Loucy (cell line): ENCODE data around the gene STAT3.

Experiments used
- H2AFZ ChIP-seq: fragments of 200-600 bp; sonication (generic); 2 replicates; pipeline ENCODE4 v1.6.0; 2016; ENCODE audit warnings: antibody characterized with exemption, mild to moderate bottlenecking, low read length, moderate library complexity
- H3F3A ChIP-seq: fragments of 200-600 bp; 2 replicates; pipeline ENCODE4 v1.6.0; 2016; ENCODE audit warnings: antibody characterized with exemption, low read depth, mild to moderate bottlenecking
- H3K27me3 ChIP-seq: fragments of 200-600 bp; sonication (generic); 2 replicates; pipeline ENCODE4 v1.6.1; 2014; ENCODE audit warnings: low read length, mild to moderate bottlenecking; ENCODE audit not compliant: insufficient read depth, poor library complexity, severe bottlenecking
- H3K36me3 ChIP-seq: fragments of 200-600 bp; sonication (generic); 2 replicates; pipeline ENCODE4 v1.6.1; 2016; ENCODE audit warnings: low read length; ENCODE audit not compliant: insufficient read depth
- H3K4me1 ChIP-seq: fragments of 200-600 bp; sonication (generic); 2 replicates; pipeline ENCODE4 v1.5.1; 2014; ENCODE audit warnings: low read length, mild to moderate bottlenecking; ENCODE audit not compliant: insufficient read depth, poor library complexity, severe bottlenecking
- H3K4me2 ChIP-seq: fragments of 200-600 bp; sonication (generic); 2 replicates; pipeline ENCODE4 v1.6.0; 2014; ENCODE audit warnings: antibody characterized with exemption, low read length, low read depth, mild to moderate bottlenecking; ENCODE audit not compliant: poor library complexity, severe bottlenecking
- H3K4me3 ChIP-seq: fragments of 200-600 bp; sonication (generic); 2 replicates; pipeline ENCODE4 v1.5.1; 2014; ENCODE audit warnings: low read length, mild to moderate bottlenecking, mixed read lengths; ENCODE audit not compliant: poor library complexity, severe bottlenecking
- H3K79me2 ChIP-seq: fragments of 200-600 bp; sonication (generic); 2 replicates; pipeline ENCODE4 v1.6.1; 2014; ENCODE audit warnings: low read length; ENCODE audit not compliant: insufficient read depth
- H3K9ac ChIP-seq: fragments of 200-600 bp; sonication (generic); 2 replicates; pipeline ENCODE4 v1.6.0; 2014; ENCODE audit warnings: mild to moderate bottlenecking, low read depth, low read length, moderate library complexity; ENCODE audit not compliant: poor library complexity, severe bottlenecking
- H3K9me2 ChIP-seq: fragments of 200-600 bp; sonication (generic); replicated peaks from 2 replicates; pipeline ENCODE4 v1.6.1; 2016; ENCODE audit warnings: low read depth, low read length, mixed read lengths
- H3K9me3 ChIP-seq: fragments of 200-600 bp; sonication (generic); 2 replicates; pipeline ENCODE4 v1.6.1; 2014; ENCODE audit warnings: mild to moderate bottlenecking, antibody characterized with exemption, low read length, low read depth; ENCODE audit not compliant: insufficient read depth
- H4K20me1 ChIP-seq: fragments of 200-600 bp; sonication (generic); 2 replicates; pipeline ENCODE4 v1.6.0; 2014; ENCODE audit warnings: antibody characterized with exemption, low read length, mild to moderate bottlenecking; ENCODE audit not compliant: insufficient read depth, poor library complexity, severe bottlenecking
- CTCF ChIP-seq: fragments of 200-600 bp; sonication (generic); conservative IDR thresholded peaks from 2 replicates; pipeline ENCODE4 v1.5.1; 2014; ENCODE audit warnings: mild to moderate bottlenecking, antibody characterized with exemption, low read length
- EZH2phosphoT487 ChIP-seq: fragments of 200-600 bp; IDR thresholded peaks from 2 replicates; pipeline ENCODE4 v1.6.1; 2018; ENCODE audit warnings: antibody characterized with exemption, mild to moderate bottlenecking, moderate library complexity, borderline replicate concordance

STAT3 gene

GRCh38 chr17:42358434-42358833 is 29.8 kb downstream of the STAT3 start:
- no peaks in the 10 kb centered on the region for H3K9me2 ChIP-seq
- H3F3A ChIP-seq: no peaks in the 10 kb centered on the region
- no peaks in the 10 kb centered on the region; the same call in 1 of the 2 replicates for H3K36me3 ChIP-seq
- H3K4me3 ChIP-seq: no peak overlapping the region
- no peak overlapping the region for H3K4me2 ChIP-seq
- no peak overlapping the region for H3K9ac ChIP-seq
- H3K9me3 ChIP-seq: no peaks in the 10 kb centered on the region
- H2AFZ ChIP-seq: no peak overlapping the region
- peaks cover 31% of the 10 kb centered on the region for H4K20me1 ChIP-seq
- no peak for TF ChIP-seq CTCF
- no peak for TF ChIP-seq EZH2phosphoT487
- peaks cover 15% of the 10 kb centered on the region for H3K4me1 ChIP-seq
- H3K79me2 ChIP-seq: peaks cover 92% of the 10 kb centered on the region
- H3K27me3 ChIP-seq: no peaks in the 10 kb centered on the region

GRCh38 chr17:42354956-42355843 is 33.0 kb downstream of the STAT3 start:
- Histone ChIP-seq H3K4me1 (peaks cover 10% of the 10 kb centered on the region), H3K9me3 (no peaks in the 10 kb centered on the region), H3K27me3 (no peaks in the 10 kb centered on the region), H4K20me1 (peaks cover 30% of the 10 kb centered on the region), H3K9ac (no peak overlapping the region), H3F3A (no peaks in the 10 kb centered on the region), H3K4me2 (no peak overlapping the region), H2AFZ (no peak overlapping the region), H3K4me3 (no peak overlapping the region), H3K79me2 (peaks cover 81% of the 10 kb centered on the region), H3K9me2 (no peaks in the 10 kb centered on the region), H3K36me3 (no peaks in the 10 kb centered on the region; the same call in 1 of the 2 replicates)
- no peak for TF ChIP-seq EZH2phosphoT487
- TF ChIP-seq CTCF: no peak

GRCh38 chr17:42348104-42348503 is 40.1 kb downstream of the STAT3 start:
- Histone ChIP-seq H3F3A (no peaks in the 10 kb centered on the region), H3K4me3 (no peak overlapping the region), H3K4me2 (no peak overlapping the region), H3K79me2 (peaks cover 33% of the 10 kb centered on the region), H3K9ac (no peak overlapping the region), H3K9me3 (no peaks in the 10 kb centered on the region), H3K9me2 (no peaks in the 10 kb centered on the region), H3K27me3 (no peaks in the 10 kb centered on the region), H3K36me3 (peaks cover 38% of the 10 kb centered on the region), H3K4me1 (peaks cover 5% of the 10 kb centered on the region), H4K20me1 (peaks cover 13% of the 10 kb centered on the region), H2AFZ (no peak overlapping the region)
- TF ChIP-seq CTCF (no peak), EZH2phosphoT487 (no peak)
